GM19438 (cell line): ENCODE results near the gene TREML2.
"Not testable (repeated sequence)": the region's sequence is repeated elsewhere in the genome, so short reads cannot be mapped to it uniquely, and the experiment has no call there.

Experiments
- ATAC-seq: cut with Tn5 transposase; IDR thresholded peaks from one replicate; pipeline ENCODE4 v1.9.1; 2021; ENCODE audit warnings: low read depth; ENCODE audit not compliant: unreplicated experiment

The TREML2 gene

GRCh38 chr6:41209547-41210320 lies 8.8 kb upstream of the TREML2 start:
- no peak for ATAC-seq

GRCh38 chr6:41208439-41209106 lies 7.6 kb upstream of the TREML2 start:
- no peak for ATAC-seq

GRCh38 chr6:41204156-41204555 lies 3.2 kb upstream of the TREML2 start:
- no peak for ATAC-seq

GRCh38 chr6:41201764-41202173 lies 820 bp upstream of the TREML2 start:
- no peak for ATAC-seq

GRCh38 chr6:41200296-41200900 lies 551 bp downstream of the TREML2 start:
- no peak for ATAC-seq

GRCh38 chr6:41199552-41200246 lies 1.2 kb downstream of the TREML2 start:
- ATAC-seq: peak; percentile 52

GRCh38 chr6:41197234-41197633 lies 3.7 kb downstream of the TREML2 start:
- ATAC-seq: no peak

GRCh38 chr6:41194386-41194785 lies 6.6 kb downstream of the TREML2 start:
- no peak for ATAC-seq

GRCh38 chr6:41193884-41194283 lies 7.1 kb downstream of the TREML2 start:
- ATAC-seq: no peak

- no peak for ATAC-seq
Observed at GRCh38 chr6:41193171-41193734, 7.7 kb downstream of the TREML2 start.

GRCh38 chr6:41191569-41191968 lies 9.4 kb downstream of the TREML2 start:
- no peak for ATAC-seq

GRCh38 chr6:41190791-41191190 lies 10.2 kb downstream of the TREML2 start:
- no peak for ATAC-seq

- no peak for ATAC-seq
Observed at GRCh38 chr6:41189967-41190366, 11.0 kb downstream of the TREML2 start.

- not testable (repeated sequence) for ATAC-seq
Observed at GRCh38 chr6:41189046-41189445, 11.9 kb downstream of the TREML2 start.

- ATAC-seq: no peak
Observed at GRCh38 chr6:41187924-41188886, 12.7 kb downstream of the TREML2 start.

- no peak for ATAC-seq
Observed at GRCh38 chr6:41186031-41186562, 14.9 kb downstream of the TREML2 start.

- ATAC-seq: no peak
Observed at GRCh38 chr6:41184761-41185160, 16.2 kb downstream of the TREML2 start.

GRCh38 chr6:41182069-41183034 lies 18.6 kb downstream of the TREML2 start:
- peak; percentile 77 for ATAC-seq
